Sigmoid colon (tissue), 4 donors: ENCODE results near the gene UBE3A.

Experiments
- POLR2A ChIP-seq, 2 donors: fragments of 450-650 bp; IDR thresholded peaks; one replicate each; pipeline ENCODE4 v1.6.1; 2016; ENCODE audit warnings: antibody characterized with exemption in 2 of 2, mild to moderate bottlenecking in 2 of 2, moderate library complexity in 2 of 2
- POLR2AphosphoS5 ChIP-seq, 4 donors: sonication (generic); formaldehyde crosslinking; IDR thresholded peaks; one replicate each; pipeline ENCODE4 v1.6.1; 2017; ENCODE audit warnings: antibody characterized with exemption in 4 of 4
- TF ChIP-seq, protein P1 (sequence below), 4 experiments: fragments of 450-650 bp in 3 of 4; fragments of 200-600 bp in 1 of 4; IDR thresholded peaks; one replicate each; pipeline ENCODE4 v1.5.1; 2016 to 2019; ENCODE audit warnings: antibody characterized with exemption in 4 of 4, mild to moderate bottlenecking in 3 of 4, moderate library complexity in 2 of 4

DNA sequence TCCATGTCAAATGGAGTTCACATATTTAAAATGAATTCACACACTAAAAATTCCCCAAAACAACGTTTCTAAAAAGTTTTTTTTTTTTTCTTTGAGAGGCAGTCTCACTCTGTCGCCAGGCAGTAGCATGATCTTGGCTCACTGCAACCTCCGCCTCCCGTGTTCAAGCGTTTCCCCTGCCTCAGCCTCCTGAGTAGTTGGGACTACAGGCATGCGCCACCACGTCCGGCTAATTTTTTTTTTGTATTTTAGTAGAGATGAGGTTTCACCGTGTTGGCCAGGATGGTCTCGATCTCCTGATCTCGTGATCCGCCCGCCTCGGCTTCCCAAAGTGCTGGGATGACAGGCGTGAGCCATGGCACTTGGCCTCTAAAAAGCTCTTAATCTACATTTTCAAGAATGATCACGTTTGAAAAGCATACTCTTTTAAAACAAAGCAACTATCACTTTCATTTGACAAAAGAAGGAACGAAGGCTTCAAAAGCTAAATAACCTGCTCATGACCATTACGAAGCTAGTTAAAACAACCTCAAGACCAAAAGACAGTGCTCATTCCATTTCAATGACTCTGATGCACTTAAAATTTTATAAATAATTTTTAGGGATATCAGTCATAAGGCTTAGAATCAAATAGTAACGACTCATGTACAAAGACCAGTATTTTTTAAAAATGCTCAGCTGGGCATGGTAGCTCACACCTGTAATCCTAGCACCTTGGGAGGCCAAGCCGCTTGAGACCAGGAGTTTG lies 5.5 kb downstream of the UBE3A start:
- TF ChIP-seq, protein P1, sequence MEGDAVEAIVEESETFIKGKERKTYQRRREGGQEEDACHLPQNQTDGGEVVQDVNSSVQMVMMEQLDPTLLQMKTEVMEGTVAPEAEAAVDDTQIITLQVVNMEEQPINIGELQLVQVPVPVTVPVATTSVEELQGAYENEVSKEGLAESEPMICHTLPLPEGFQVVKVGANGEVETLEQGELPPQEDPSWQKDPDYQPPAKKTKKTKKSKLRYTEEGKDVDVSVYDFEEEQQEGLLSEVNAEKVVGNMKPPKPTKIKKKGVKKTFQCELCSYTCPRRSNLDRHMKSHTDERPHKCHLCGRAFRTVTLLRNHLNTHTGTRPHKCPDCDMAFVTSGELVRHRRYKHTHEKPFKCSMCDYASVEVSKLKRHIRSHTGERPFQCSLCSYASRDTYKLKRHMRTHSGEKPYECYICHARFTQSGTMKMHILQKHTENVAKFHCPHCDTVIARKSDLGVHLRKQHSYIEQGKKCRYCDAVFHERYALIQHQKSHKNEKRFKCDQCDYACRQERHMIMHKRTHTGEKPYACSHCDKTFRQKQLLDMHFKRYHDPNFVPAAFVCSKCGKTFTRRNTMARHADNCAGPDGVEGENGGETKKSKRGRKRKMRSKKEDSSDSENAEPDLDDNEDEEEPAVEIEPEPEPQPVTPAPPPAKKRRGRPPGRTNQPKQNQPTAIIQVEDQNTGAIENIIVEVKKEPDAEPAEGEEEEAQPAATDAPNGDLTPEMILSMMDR (IDR thresholded peaks at IDR 0.05): no peak
- no peak for TF ChIP-seq POLR2A (IDR thresholded peaks at IDR 0.05)
- no peak for TF ChIP-seq POLR2AphosphoS5 (IDR thresholded peaks at IDR 0.05)
